Neural cell (in vitro differentiated cells): ENCODE measurements around the gene RAET1G. TPM values are rescaled to one million over a fixed set of nuclear protein-coding genes. Genes with fewer than 3 reads are reported as not detected.

Source experiments
- H2AFZ ChIP-seq: fragments of 200-600, 300-800 bp; sonication (generic), shearing (Covaris generic); 2 replicates; pipeline ENCODE4 v1.6.0; 2014; ENCODE audit warnings: low read depth, mild to moderate bottlenecking, antibody characterized with exemption, low read length, moderate library complexity
- H3F3A ChIP-seq: fragments of 200-600 bp; shearing (Covaris generic); 2 replicates; pipeline ENCODE4 v1.6.1; 2016; ENCODE audit warnings: mild to moderate bottlenecking, moderate library complexity, mixed read lengths, antibody characterized with exemption, low read length; ENCODE audit not compliant: insufficient read depth, poor library complexity, severe bottlenecking
- H3K27ac ChIP-seq: fragments of 200-600, 300-800 bp; sonication (generic), shearing (Covaris generic); 2 replicates; pipeline ENCODE4 v1.5.1; 2014; ENCODE audit warnings: mild to moderate bottlenecking, low read length, moderate library complexity
- H3K27me3 ChIP-seq: fragments of 300-800, 200-600 bp; sonication (generic), shearing (Covaris generic); 2 replicates; pipeline ENCODE4 v1.6.0; 2014; ENCODE audit warnings: mild to moderate bottlenecking, low read depth, low read length, moderate library complexity; ENCODE audit not compliant: insufficient read depth
- H3K36me3 ChIP-seq: fragments of 300-800, 200-600 bp; sonication (generic), shearing (Covaris generic); 2 replicates; pipeline ENCODE4 v1.5.1; 2014; ENCODE audit warnings: mild to moderate bottlenecking, antibody characterized with exemption, low read length, moderate library complexity; ENCODE audit not compliant: insufficient read depth
- H3K4me2 ChIP-seq: fragments of 300-800, 200-600 bp; sonication (generic), shearing (Covaris generic); 2 replicates; pipeline ENCODE4 v1.6.0; 2014; ENCODE audit warnings: mild to moderate bottlenecking, low read length
- H3K4me3 ChIP-seq: fragments of 300-800, 200-600 bp; sonication (generic), shearing (Covaris generic); 2 replicates; pipeline ENCODE4 v1.5.1; 2014; ENCODE audit warnings: mild to moderate bottlenecking, low read length, moderate library complexity
- H3K79me2 ChIP-seq: fragments of 200-600 bp; shearing (Covaris generic); replicated peaks from 2 replicates; pipeline ENCODE4 v1.6.0; 2014; ENCODE audit warnings: mild to moderate bottlenecking, low read length, moderate library complexity; ENCODE audit not compliant: insufficient read depth
- H3K9ac ChIP-seq: fragments of 300-800, 200-600 bp; sonication (generic), shearing (Covaris generic); 2 replicates; pipeline ENCODE4 v1.6.1; 2016; ENCODE audit warnings: mild to moderate bottlenecking, low read length, mixed read lengths
- H3K9me2 ChIP-seq: fragments of 200-600 bp; shearing (Covaris generic); 2 replicates; pipeline ENCODE4 v1.6.1; 2016; ENCODE audit warnings: mild to moderate bottlenecking, low read length, mixed read lengths; ENCODE audit not compliant: insufficient read depth
- H3K9me3 ChIP-seq: fragments of 200-600, 300-800 bp; sonication (generic), shearing (Covaris generic); 2 replicates; pipeline ENCODE4 v1.6.1; 2016; ENCODE audit warnings: mild to moderate bottlenecking, mixed run types, low read length, moderate library complexity, mixed read lengths
- H4K20me1 ChIP-seq: fragments of 200-600 bp; shearing (Covaris generic); 2 replicates; pipeline ENCODE4 v1.6.1; 2016; ENCODE audit warnings: mild to moderate bottlenecking, mixed run types; ENCODE audit not compliant: insufficient read depth
- EP300 ChIP-seq: fragments of 450-650 bp; conservative IDR thresholded peaks from 2 replicates; pipeline ENCODE4 v1.6.1; 2014; ENCODE audit warnings: antibody characterized with exemption, mild to moderate bottlenecking, moderate library complexity; ENCODE audit not compliant: poor library complexity, severe bottlenecking
- EZH2 ChIP-seq: fragments of 200-600, 300-800 bp; shearing (Covaris generic), sonication (generic); IDR thresholded peaks from 2 replicates; pipeline ENCODE4 v1.6.1; 2014; ENCODE audit warnings: antibody characterized with exemption, low read length, borderline replicate concordance, mild to moderate bottlenecking; ENCODE audit not compliant: insufficient read depth, poor library complexity, severe bottlenecking
- MXI1 ChIP-seq: fragments of 450-650 bp; conservative IDR thresholded peaks from 2 replicates; pipeline ENCODE4 v1.6.1; 2014; ENCODE audit warnings: antibody characterized with exemption, mild to moderate bottlenecking; ENCODE audit not compliant: poor library complexity, severe bottlenecking
- POLR2AphosphoS5 ChIP-seq: IDR thresholded peaks from 2 replicates; pipeline ENCODE4 v1.6.1; 2012
- RAD21 ChIP-seq: fragments of 450-650 bp; conservative IDR thresholded peaks from 2 replicates; pipeline ENCODE4 v1.6.1; 2014; ENCODE audit warnings: antibody characterized with exemption, mild to moderate bottlenecking, moderate library complexity
- REST ChIP-seq: IDR thresholded peaks from 2 replicates; pipeline ENCODE4 v1.6.1; 2012; ENCODE audit warnings: borderline replicate concordance
- SMC3 ChIP-seq: fragments of 450-650 bp; conservative IDR thresholded peaks from 2 replicates; pipeline ENCODE4 v1.6.1; 2014; ENCODE audit warnings: antibody characterized with exemption, mild to moderate bottlenecking, moderate library complexity; ENCODE audit not compliant: poor library complexity
- TAF1 ChIP-seq: IDR thresholded peaks from 2 replicates; pipeline ENCODE4 v1.6.1; 2012; ENCODE audit warnings: low read depth
- polyA plus RNA-seq: library from polyadenylated mRNA; depleted of rRNA; stranded (reverse); fragments of >200 nt; gene quantifications from 2 replicates; pipeline ENCODE4 v1.2.3, GENCODE V29; 2014
- TF ChIP-seq, protein P1 (sequence below): fragments of 450-650 bp; IDR thresholded peaks from 2 replicates; pipeline ENCODE4 v1.5.1; 2014; ENCODE audit warnings: antibody characterized with exemption, mild to moderate bottlenecking, moderate library complexity; ENCODE audit not compliant: poor library complexity, severe bottlenecking

RAET1G gene
- polyA plus RNA-seq, 1 donor from 2014 or later, result not detected

DNA sequence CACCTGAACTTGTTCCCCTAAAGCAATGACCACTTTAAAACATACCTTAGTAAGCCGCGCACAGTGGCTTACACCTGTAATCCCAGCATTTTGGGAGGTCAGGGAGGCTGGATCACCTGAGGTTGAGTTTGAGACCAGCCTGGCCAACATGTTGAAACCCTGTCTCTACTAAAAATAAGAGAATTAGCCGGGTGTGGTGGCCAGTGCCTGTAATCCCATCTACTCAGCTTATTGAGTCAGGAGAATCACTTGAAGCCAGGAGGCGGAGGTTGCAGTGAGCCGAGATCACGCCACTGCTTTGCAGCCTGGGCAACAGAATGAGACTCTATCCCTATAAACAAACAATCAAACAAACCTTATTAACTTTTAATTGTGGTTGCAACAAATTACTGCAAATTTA lies 23.4 kb downstream of the RAET1G start:
- no peak overlapping the region for H3K27ac ChIP-seq

DNA sequence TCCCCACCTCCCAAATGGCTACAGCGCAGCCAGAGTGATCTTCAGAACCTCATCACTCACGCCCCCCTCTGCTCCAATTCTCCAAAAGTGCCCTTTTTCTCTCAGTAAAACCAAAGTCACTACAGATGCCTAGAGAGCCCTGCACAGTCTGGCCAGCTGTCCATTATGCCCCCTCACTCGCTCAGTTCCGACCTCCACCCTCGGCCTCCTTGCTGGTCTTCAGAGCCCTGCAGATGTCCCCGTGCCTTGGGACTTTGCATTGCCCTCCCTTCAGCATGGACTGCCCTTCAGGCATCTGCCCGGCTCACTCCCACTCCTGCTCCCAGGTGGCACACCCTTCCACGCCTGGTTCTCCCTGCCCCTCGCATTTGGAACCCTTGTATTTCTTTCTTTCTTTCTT lies 24.0 kb downstream of the RAET1G start:
- H3K36me3 ChIP-seq, result no peaks in the 10 kb centered on the region
- TF ChIP-seq RAD21 (no peak), MXI1 (no peak), EP300 (no peak), REST (no peak), POLR2AphosphoS5 (no peak), TAF1 (no peak), SMC3 (no peak), EZH2 (no peak)
- TF ChIP-seq, protein P1, sequence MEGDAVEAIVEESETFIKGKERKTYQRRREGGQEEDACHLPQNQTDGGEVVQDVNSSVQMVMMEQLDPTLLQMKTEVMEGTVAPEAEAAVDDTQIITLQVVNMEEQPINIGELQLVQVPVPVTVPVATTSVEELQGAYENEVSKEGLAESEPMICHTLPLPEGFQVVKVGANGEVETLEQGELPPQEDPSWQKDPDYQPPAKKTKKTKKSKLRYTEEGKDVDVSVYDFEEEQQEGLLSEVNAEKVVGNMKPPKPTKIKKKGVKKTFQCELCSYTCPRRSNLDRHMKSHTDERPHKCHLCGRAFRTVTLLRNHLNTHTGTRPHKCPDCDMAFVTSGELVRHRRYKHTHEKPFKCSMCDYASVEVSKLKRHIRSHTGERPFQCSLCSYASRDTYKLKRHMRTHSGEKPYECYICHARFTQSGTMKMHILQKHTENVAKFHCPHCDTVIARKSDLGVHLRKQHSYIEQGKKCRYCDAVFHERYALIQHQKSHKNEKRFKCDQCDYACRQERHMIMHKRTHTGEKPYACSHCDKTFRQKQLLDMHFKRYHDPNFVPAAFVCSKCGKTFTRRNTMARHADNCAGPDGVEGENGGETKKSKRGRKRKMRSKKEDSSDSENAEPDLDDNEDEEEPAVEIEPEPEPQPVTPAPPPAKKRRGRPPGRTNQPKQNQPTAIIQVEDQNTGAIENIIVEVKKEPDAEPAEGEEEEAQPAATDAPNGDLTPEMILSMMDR, result no peak
- H3F3A ChIP-seq, result no peaks in the 10 kb centered on the region
- no peaks in the 10 kb centered on the region for H3K9me2 ChIP-seq
- H3K27me3 ChIP-seq, result no peaks in the 10 kb centered on the region
- H3K4me3 ChIP-seq, result no peak overlapping the region
- H3K4me2 ChIP-seq, result no peak overlapping the region
- no peak overlapping the region for H3K9ac ChIP-seq
- H3K79me2 ChIP-seq, result no peaks in the 10 kb centered on the region
- no peaks in the 10 kb centered on the region for H4K20me1 ChIP-seq
- H2AFZ ChIP-seq, result no peak overlapping the region
- H3K27ac ChIP-seq, result no peak overlapping the region
- no peaks in the 10 kb centered on the region for H3K9me3 ChIP-seq

More for the DNA sequence above, 23.4 kb downstream of the RAET1G start:
- no peaks in the 10 kb centered on the region for H3K27me3 ChIP-seq
- H3K9ac ChIP-seq, result no peak overlapping the region
- H3K4me3 ChIP-seq, result no peak overlapping the region
- H4K20me1 ChIP-seq, result no peaks in the 10 kb centered on the region
- no peak overlapping the region for H3K4me2 ChIP-seq
- H3K79me2 ChIP-seq, result no peaks in the 10 kb centered on the region
- no peaks in the 10 kb centered on the region for H3K36me3 ChIP-seq
- TF ChIP-seq MXI1 (no peak), REST (no peak), POLR2AphosphoS5 (no peak), EZH2 (no peak), TAF1 (no peak), RAD21 (no peak)
- TF ChIP-seq, protein P1, result no peak
- no peaks in the 10 kb centered on the region for H3K9me3 ChIP-seq
- no peaks in the 10 kb centered on the region for H3F3A ChIP-seq
- no peaks in the 10 kb centered on the region for H3K9me2 ChIP-seq
- H2AFZ ChIP-seq, result no peak overlapping the region
